ENCODE results near the gene IFNGR1.

IFNGR1 gene

GRCh38 chr6:137237413-137238170 is 18.4 kb upstream of the IFNGR1 start:
- H3K4me3 ChIP-seq (ENCODE audit: low read depth, low read length): no peak overlapping the region
- DNase-seq (ENCODE audit: low read depth): no peak
- TF ChIP-seq, protein P1, sequence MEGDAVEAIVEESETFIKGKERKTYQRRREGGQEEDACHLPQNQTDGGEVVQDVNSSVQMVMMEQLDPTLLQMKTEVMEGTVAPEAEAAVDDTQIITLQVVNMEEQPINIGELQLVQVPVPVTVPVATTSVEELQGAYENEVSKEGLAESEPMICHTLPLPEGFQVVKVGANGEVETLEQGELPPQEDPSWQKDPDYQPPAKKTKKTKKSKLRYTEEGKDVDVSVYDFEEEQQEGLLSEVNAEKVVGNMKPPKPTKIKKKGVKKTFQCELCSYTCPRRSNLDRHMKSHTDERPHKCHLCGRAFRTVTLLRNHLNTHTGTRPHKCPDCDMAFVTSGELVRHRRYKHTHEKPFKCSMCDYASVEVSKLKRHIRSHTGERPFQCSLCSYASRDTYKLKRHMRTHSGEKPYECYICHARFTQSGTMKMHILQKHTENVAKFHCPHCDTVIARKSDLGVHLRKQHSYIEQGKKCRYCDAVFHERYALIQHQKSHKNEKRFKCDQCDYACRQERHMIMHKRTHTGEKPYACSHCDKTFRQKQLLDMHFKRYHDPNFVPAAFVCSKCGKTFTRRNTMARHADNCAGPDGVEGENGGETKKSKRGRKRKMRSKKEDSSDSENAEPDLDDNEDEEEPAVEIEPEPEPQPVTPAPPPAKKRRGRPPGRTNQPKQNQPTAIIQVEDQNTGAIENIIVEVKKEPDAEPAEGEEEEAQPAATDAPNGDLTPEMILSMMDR (IDR thresholded peaks at IDR 0.05; ENCODE audit: control insufficient read depth, extremely low read depth, insufficient read depth): no peak

- TF ChIP-seq, protein P1 (IDR thresholded peaks at IDR 0.05; ENCODE audit: control insufficient read depth, extremely low read depth, insufficient read depth): no peak
- DNase-seq (ENCODE audit: low read depth): no peak
- no peak overlapping the region for H3K4me3 ChIP-seq (ENCODE audit: low read depth, low read length)
These were observed 17.6 kb upstream of the IFNGR1 start for GRCh38 chr6:137236581-137237355.

DNA sequence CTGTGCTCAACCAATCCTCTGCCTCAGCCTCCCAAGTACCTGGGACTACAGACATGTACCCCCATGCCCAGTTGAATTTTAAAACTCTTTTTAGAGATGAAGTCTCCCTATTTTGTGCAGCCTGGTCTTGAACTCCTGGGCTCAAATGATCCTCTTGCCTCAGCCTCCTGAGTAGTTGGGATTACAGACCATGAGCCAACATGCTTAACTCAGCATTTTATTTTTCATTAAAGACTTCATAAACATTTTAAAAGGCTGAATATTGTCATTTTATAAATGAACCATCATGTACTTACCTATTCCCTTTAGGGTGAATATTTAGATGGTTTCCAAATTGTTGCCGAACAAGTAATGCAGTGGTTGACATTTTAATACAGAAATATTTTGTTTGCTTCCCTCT is 16.5 kb upstream of the IFNGR1 start:
- TF ChIP-seq, protein P1 (IDR thresholded peaks at IDR 0.05; ENCODE audit: control insufficient read depth, extremely low read depth, insufficient read depth): no peak
- DNase-seq (ENCODE audit: low read depth): no peak
- H3K4me3 ChIP-seq (ENCODE audit: low read depth, low read length): no peak overlapping the region

- no peak for DNase-seq (ENCODE audit: low read depth)
- H3K4me3 ChIP-seq (ENCODE audit: low read depth, low read length): no peak overlapping the region
- TF ChIP-seq, protein P1 (IDR thresholded peaks at IDR 0.05; ENCODE audit: control insufficient read depth, extremely low read depth, insufficient read depth): no peak
These were observed 15.0 kb upstream of the IFNGR1 start for GRCh38 chr6:137233911-137234863.

GRCh38 chr6:137231895-137232294 is 12.7 kb upstream of the IFNGR1 start:
- no peak for DNase-seq (ENCODE audit: low read depth)
- TF ChIP-seq, protein P1 (IDR thresholded peaks at IDR 0.05; ENCODE audit: control insufficient read depth, extremely low read depth, insufficient read depth): no peak
- H3K4me3 ChIP-seq (ENCODE audit: low read depth, low read length): no peak overlapping the region

DNA sequence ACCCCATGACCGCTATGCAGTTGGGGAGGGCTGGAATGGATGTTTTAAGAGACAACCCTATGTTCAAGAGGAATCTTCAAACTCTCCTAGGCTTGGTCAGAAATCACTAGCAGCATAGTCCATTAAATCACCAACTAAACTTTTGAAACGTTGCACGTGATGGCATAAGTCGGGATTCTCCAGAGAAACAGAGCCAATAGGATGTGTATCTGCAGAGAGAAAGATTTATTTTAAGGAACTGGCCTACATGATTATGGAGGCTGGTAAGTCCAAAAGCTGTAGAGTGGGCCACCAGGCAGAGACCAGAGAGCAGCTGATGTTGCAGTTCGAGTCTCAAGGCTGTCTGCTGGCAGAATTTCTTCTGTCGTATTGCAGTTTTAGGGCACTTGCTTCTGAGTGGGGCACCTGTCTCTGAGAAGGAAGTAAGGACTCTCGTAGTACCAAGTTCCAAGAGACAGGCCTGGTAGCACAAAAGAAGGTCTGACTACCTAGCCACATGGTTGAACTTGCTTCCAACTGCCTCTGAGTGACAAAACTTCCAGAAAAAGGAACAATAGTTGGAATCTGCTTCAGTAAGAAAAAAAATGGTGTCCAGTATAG is 11.9 kb upstream of the IFNGR1 start:
- DNase-seq (ENCODE audit: low read depth): no peak
- H3K4me3 ChIP-seq (ENCODE audit: low read depth, low read length): no peak overlapping the region
- TF ChIP-seq, protein P1 (IDR thresholded peaks at IDR 0.05; ENCODE audit: control insufficient read depth, extremely low read depth, insufficient read depth): no peak

All from LNCaP clone FGC (cell line).